NT2/D1 (cell line): ENCODE data around the gene MYO9B.

ENCODE experiments used
- SUZ12 ChIP-seq: IDR thresholded peaks from 2 replicates; pipeline ENCODE4 v1.6.1; 2011; ENCODE audit not compliant: insufficient read length, insufficient read depth; ENCODE audit errors: extremely low read depth
- YY1 ChIP-seq: IDR thresholded peaks from 2 replicates; pipeline ENCODE4 v1.6.1; 2011; ENCODE audit not compliant: insufficient read length, insufficient read depth
- ZNF274 ChIP-seq: IDR thresholded peaks from 2 replicates; pipeline ENCODE4 v1.6.1; 2011; ENCODE audit warnings: mild to moderate bottlenecking, low read depth, low read length

- TF ChIP-seq ZNF274, result no peak
- no peak for TF ChIP-seq YY1
- TF ChIP-seq SUZ12, result no peak
These were observed 119.0 kb downstream of the MYO9B start for GRCh38 chr19:17194608-17195007.
